Natural killer cell (primary cell): ENCODE measurements around the gene SLC6A13. TPM values are rescaled to one million over a fixed set of nuclear protein-coding genes. Genes with fewer than 3 reads are reported as not detected.

Source experiments
- ATAC-seq, 3 donors: fragments of 150-1000 bp in 2 of 3; fragments of 200-7000 bp in 1 of 3; cut with Tn5 transposase; 1 replicate in 1 of 3; 2 replicates in 2 of 3; pipeline ENCODE4 v1.10.0; 2021; ENCODE audit warnings: mild to moderate bottlenecking in 2 of 3, moderate library complexity in 2 of 3
- DNase-seq, 2 donors: peaks; one replicate each; pipeline versions ENCODE4 v3.0.0 to v3.0.0-alpha.2; 2013 to 2021; ENCODE audit warnings: mixed read lengths in 1 of 2
- H3K27ac ChIP-seq: one replicate; pipeline ENCODE4 v1.5.1; 2013; ENCODE audit warnings: mild to moderate bottlenecking, low read length
- H3K27me3 ChIP-seq: one replicate; pipeline ENCODE4 v1.6.1; 2013; ENCODE audit warnings: low read length; ENCODE audit not compliant: control insufficient read depth, insufficient read depth
- H3K36me3 ChIP-seq: one replicate; pipeline ENCODE4 v1.6.1; 2013; ENCODE audit warnings: low read length; ENCODE audit not compliant: control insufficient read depth, insufficient read depth
- H3K4me1 ChIP-seq: one replicate; pipeline ENCODE4 v1.6.1; 2013; ENCODE audit warnings: low read length; ENCODE audit not compliant: control insufficient read depth, insufficient read depth
- H3K4me3 ChIP-seq: one replicate; pipeline ENCODE4 v1.5.1; 2013; ENCODE audit warnings: low read length
- H3K9me3 ChIP-seq: one replicate; pipeline ENCODE4 v1.6.1; 2013; ENCODE audit warnings: low read length; ENCODE audit not compliant: control insufficient read depth, insufficient read depth
- H3K27ac Mint-ChIP-seq, 2 donors: one replicate each; pipeline ENCODE4 v1.8.0; 2022; ENCODE audit warnings: mild to moderate bottlenecking in 2 of 2, mixed read lengths in 2 of 2, moderate library complexity in 1 of 2
- H3K27me3 Mint-ChIP-seq, 2 donors: one replicate each; pipeline ENCODE4 v1.8.0; 2022; ENCODE audit warnings: low read depth in 2 of 2, mixed read lengths in 2 of 2
- H3K36me3 Mint-ChIP-seq: one replicate; pipeline ENCODE4 v1.8.0; 2022; ENCODE audit warnings: mixed read lengths
- H3K4me1 Mint-ChIP-seq, 2 donors: one replicate each; pipeline ENCODE4 v1.8.0; 2022; ENCODE audit warnings: mixed read lengths in 2 of 2
- H3K4me3 Mint-ChIP-seq: one replicate; pipeline ENCODE4 v1.8.0; 2022; ENCODE audit warnings: mild to moderate bottlenecking, moderate library complexity, mixed read lengths
- H3K9me3 Mint-ChIP-seq, 2 donors: one replicate each; pipeline ENCODE4 v1.8.0; 2022; ENCODE audit warnings: mixed read lengths in 2 of 2
- WGBS: methylation state at CpG from one replicate; pipeline ENCODE4 v1.1.7; 2013; ENCODE audit warnings: missing lambda C conversion rate; ENCODE audit not compliant: insufficient coverage; 5-methylcytosine and 5-hydroxymethylcytosine counted together
- intact Hi-C: fragments of 100-400 bp; cut with micrococcal nuclease; formaldehyde crosslinking; loops from one replicate; pipeline ENCODE4 v1.14.2; 2022
- total RNA-seq, 4 donors: library from RNA; stranded (reverse); fragments of 120-200 nt in 1 of 4; gene quantifications; one replicate each; pipeline versions ENCODE4 v1.2.3 to v1.2.4, GENCODE V29; 2013 to 2022
- TF ChIP-seq, protein P1 (sequence below): fragments of 200-600 bp; IDR thresholded peaks from one replicate; pipeline ENCODE4 v1.8.0; 2022; ENCODE audit warnings: antibody characterized with exemption

Gene SLC6A13
- total RNA-seq, 3 donors from 2014 or later (not counting 1 experiment from before 2014, with no cell fraction given), result 0.79 to 2.2 TPM; not detected in 1

GRCh38 chr12:253116-253831, 9.4 kb downstream of the SLC6A13 start:
- Histone ChIP-seq H3K27me3 (no peaks in the 10 kb centered on the region), H3K36me3 (no peaks in the 10 kb centered on the region), H3K4me3 (no peak overlapping the region), H3K9me3 (no peaks in the 10 kb centered on the region), H3K27ac (no peak overlapping the region), H3K4me1 (no peaks in the 10 kb centered on the region)
- Mint-ChIP-seq H3K4me1 (no peaks in the 10 kb centered on the region), H3K36me3 (no peaks in the 10 kb centered on the region), H3K27ac (no peak overlapping the region), H3K4me3 (no peak overlapping the region), H3K9me3 (peaks cover 0 to 2% of the 10 kb centered on the region in 2 donors), H3K27me3 (peaks cover 27% of the 10 kb centered on the region in 2 donors)
- TF ChIP-seq, protein P1, sequence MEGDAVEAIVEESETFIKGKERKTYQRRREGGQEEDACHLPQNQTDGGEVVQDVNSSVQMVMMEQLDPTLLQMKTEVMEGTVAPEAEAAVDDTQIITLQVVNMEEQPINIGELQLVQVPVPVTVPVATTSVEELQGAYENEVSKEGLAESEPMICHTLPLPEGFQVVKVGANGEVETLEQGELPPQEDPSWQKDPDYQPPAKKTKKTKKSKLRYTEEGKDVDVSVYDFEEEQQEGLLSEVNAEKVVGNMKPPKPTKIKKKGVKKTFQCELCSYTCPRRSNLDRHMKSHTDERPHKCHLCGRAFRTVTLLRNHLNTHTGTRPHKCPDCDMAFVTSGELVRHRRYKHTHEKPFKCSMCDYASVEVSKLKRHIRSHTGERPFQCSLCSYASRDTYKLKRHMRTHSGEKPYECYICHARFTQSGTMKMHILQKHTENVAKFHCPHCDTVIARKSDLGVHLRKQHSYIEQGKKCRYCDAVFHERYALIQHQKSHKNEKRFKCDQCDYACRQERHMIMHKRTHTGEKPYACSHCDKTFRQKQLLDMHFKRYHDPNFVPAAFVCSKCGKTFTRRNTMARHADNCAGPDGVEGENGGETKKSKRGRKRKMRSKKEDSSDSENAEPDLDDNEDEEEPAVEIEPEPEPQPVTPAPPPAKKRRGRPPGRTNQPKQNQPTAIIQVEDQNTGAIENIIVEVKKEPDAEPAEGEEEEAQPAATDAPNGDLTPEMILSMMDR, result no peak
- DNase-seq (no peak), ATAC-seq (no peak)
- 83% methylated on average over 12 of the region's 12 CpGs for WGBS
- intact Hi-C loops, result no loop called here

GRCh38 chr12:252636-253035, 10.0 kb downstream of the SLC6A13 start:
- no peaks in the 10 kb centered on the region for H3K36me3 ChIP-seq
- H3K27ac ChIP-seq, result no peak overlapping the region
- H3K4me1 ChIP-seq, result no peaks in the 10 kb centered on the region
- no peaks in the 10 kb centered on the region for H3K27me3 ChIP-seq
- intact Hi-C loops, result no loop called here
- H3K4me1 Mint-ChIP-seq, result no peaks in the 10 kb centered on the region
- ATAC-seq (no peak), DNase-seq (no peak)
- no peaks in the 10 kb centered on the region for H3K9me3 ChIP-seq
- no peak overlapping the region for H3K4me3 Mint-ChIP-seq
- H3K36me3 Mint-ChIP-seq, result no peaks in the 10 kb centered on the region
- no peak overlapping the region for H3K4me3 ChIP-seq
- TF ChIP-seq, protein P1, result no peak
- 38% methylated on average over 4 of the region's 5 CpGs for WGBS
- peaks cover 2 to 8% of the 10 kb centered on the region in 2 donors for H3K9me3 Mint-ChIP-seq
- H3K27ac Mint-ChIP-seq, result no peak overlapping the region
- peaks cover 21 to 25% of the 10 kb centered on the region in 2 donors for H3K27me3 Mint-ChIP-seq

GRCh38 chr12:247271-247670, 15.4 kb downstream of the SLC6A13 start:
- H3K27ac Mint-ChIP-seq, result no peak overlapping the region
- ATAC-seq (no peak), DNase-seq (no peak)
- intact Hi-C loops, result no loop called here
- no CpG with 5 or more reads among the region's 3 CpGs for WGBS
- H3K9me3 Mint-ChIP-seq, result peaks cover 8 to 12% of the 10 kb centered on the region in 2 donors
- H3K27me3 ChIP-seq, result no peaks in the 10 kb centered on the region
- peaks cover 19 to 27% of the 10 kb centered on the region in 2 donors for H3K27me3 Mint-ChIP-seq
- TF ChIP-seq, protein P1, result no peak
- no peaks in the 10 kb centered on the region for H3K4me1 Mint-ChIP-seq
- H3K9me3 ChIP-seq, result no peaks in the 10 kb centered on the region
- H3K36me3 Mint-ChIP-seq, result peaks cover 14% of the 10 kb centered on the region
- H3K27ac ChIP-seq, result no peak overlapping the region
- no peak overlapping the region for H3K4me3 ChIP-seq
- no peaks in the 10 kb centered on the region for H3K4me1 ChIP-seq
- no peak overlapping the region for H3K4me3 Mint-ChIP-seq
- no peaks in the 10 kb centered on the region for H3K36me3 ChIP-seq

DNA sequence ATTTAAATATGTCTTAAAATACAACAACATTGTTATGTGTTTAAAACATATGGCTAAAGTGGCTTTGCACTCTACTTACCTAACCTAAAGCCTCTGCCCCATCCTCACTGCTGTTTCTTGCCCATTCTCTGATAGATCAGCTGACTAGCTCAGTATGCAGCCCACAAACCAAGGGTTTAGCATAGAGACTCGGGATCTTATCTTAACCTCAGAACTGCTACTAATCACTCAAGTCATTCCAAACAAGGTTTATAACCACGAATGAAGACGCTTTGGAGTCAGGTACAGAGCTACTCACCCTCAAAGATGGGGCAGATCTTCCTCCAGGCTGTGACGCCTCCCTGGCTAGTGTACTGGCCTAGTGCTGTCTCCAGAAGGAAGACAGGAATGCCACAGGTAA, 19.3 kb downstream of the SLC6A13 start:
- ATAC-seq, result no peak
- Mint-ChIP-seq H3K36me3 (peaks cover 14% of the 10 kb centered on the region), H3K4me1 (no peaks in the 10 kb centered on the region)

More for the DNA sequence above, 19.3 kb downstream of the SLC6A13 start:
- 42% methylated on average over 4 of the region's 4 CpGs for WGBS
- TF ChIP-seq, protein P1, result no peak
- DNase-seq, result no peak
- no peak overlapping the region for H3K4me3 Mint-ChIP-seq
- no peaks in the 10 kb centered on the region for H3K27me3 ChIP-seq
- no peak overlapping the region for H3K4me3 ChIP-seq
- no peaks in the 10 kb centered on the region for H3K4me1 ChIP-seq
- peaks cover 25 to 28% of the 10 kb centered on the region in 2 donors for H3K27me3 Mint-ChIP-seq
- H3K27ac ChIP-seq, result no peak overlapping the region
- H3K36me3 ChIP-seq, result no peaks in the 10 kb centered on the region
- H3K9me3 Mint-ChIP-seq, result peaks cover 8 to 10% of the 10 kb centered on the region in 2 donors
- no peaks in the 10 kb centered on the region for H3K9me3 ChIP-seq
- intact Hi-C loops, result no loop called here
- H3K27ac Mint-ChIP-seq, result no peak overlapping the region
